Measurements from ENCODE around the gene SPC24. TPM values are rescaled to one million over a fixed set of nuclear protein-coding genes. Genes with fewer than 3 reads are reported as not detected.

SPC24 gene
- not detected for polyA plus RNA-seq

DNA sequence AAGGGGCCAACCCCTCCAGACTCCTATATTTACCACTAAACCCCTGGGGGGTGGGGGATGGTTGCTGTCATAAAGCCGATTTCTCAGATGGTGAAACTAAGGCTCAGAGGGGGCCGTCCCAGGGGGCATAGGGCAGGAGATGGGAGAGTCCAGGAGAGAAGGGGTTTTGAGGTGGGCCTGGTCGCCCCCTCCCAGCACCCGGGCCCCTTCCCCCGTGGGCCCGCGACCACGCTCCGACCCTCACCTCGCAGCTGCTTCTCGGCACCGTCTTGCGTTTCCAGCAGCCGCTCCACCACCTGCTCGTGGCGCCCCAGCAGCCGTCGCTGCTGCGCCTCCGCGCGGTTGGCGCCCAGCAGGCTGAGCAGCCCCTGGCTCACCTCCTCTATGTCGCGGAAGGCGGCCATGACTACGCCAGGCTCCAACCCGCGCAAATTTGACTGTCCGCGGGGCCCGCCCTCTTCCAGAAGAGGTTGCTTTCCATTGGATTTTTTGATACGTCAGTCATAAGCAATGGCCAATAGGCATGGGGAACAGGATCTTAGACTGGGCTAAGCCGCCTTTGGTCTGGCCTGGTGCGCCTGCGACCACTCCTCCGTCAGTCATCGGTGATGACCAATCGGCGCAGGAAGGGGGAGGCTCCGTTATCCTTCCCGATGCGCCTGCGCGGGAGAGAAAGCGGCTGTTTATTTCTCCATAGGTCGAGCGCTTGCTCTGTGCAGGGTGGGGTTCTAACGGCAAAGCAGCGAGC is at the start of gene SPC24:
Gene SPC24 (minus strand): TSS at position 410 of the 748 bp plus-strand sequence. CDS start 6 bp downstream, at position 404.
- Mint-ChIP-seq H3K9me3 (peaks cover 0 to 2% (median 2%) of the 10 kb centered on the region in 3 donors), H3K27ac (peak within 1 kb of the TSS; percentile 39 to 78 (median 64)), H3K36me3 (no peaks in the 10 kb centered on the region), H3K4me1 (peaks cover 10 to 12% (median 11%) of the 10 kb centered on the region in 3 donors), H3K27me3 (peaks cover 3% of the 10 kb centered on the region), H3K4me3 (peak within 1 kb of the TSS; percentile 81 to 95 (median 90))

DNA sequence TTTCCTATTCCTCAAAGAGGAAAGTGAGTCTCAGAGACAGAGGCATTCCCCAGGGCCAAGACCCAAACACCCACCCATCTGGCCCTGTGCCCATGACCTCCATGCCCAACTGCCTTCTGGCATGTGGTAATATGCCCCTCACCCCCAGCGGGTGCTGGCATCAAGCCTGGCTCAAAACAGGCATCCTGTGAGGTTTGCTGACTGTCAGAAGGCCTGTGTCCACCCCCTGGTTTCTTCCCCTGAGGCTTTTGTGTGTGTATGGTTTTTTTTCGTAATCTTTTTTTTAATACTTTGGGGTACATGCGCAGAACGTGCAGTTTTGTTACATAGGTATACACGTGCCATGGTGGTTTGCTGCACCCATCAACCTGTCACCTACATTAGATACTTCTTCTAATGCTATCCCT is 49.4 kb upstream of the SPC24 start:
- Mint-ChIP-seq H3K4me3 (no peak overlapping the region), H3K27ac (no peak overlapping the region), H3K27me3 (peaks cover 6% of the 10 kb centered on the region), H3K9me3 (no peaks in the 10 kb centered on the region), H3K4me1 (peaks cover 5 to 8% (median 5%) of the 10 kb centered on the region in 3 donors), H3K36me3 (no peaks in the 10 kb centered on the region)

DNA sequence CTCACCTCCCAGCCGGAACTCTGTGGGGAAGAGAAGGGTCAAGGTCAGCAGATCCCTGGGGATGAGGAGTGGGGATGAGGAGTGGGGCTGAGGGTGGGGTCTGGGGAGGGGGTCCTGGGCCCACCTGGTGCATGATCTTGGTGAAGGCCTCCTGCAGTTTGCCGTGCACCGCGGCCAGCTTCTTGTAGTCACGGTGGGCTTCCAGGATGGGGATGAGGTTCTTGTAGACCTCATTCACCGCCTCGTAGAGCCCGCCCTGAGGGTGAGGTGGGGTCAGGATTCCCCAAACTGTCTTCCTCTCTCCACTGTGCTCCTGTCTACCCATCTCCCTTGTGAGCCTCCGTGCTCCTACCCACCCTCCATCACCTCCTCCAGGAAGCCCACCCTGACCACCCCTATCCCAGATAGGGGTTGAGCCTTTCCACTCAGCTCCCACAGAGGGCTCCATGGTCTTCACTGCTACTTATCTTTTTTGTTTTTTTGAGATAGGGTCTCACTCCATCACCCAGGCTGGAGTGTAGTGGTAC is 48.6 kb upstream of the SPC24 start:
- Mint-ChIP-seq H3K4me1 (peaks cover 5 to 8% (median 5%) of the 10 kb centered on the region in 3 donors), H3K27me3 (peaks cover 6% of the 10 kb centered on the region), H3K27ac (no peak overlapping the region), H3K9me3 (no peaks in the 10 kb centered on the region), H3K36me3 (no peaks in the 10 kb centered on the region), H3K4me3 (no peak overlapping the region)

GRCh38 chr19:11203194-11204075 is 47.9 kb upstream of the SPC24 start:
- Mint-ChIP-seq H3K9me3 (no peaks in the 10 kb centered on the region), H3K4me1 (peaks cover 5 to 8% (median 5%) of the 10 kb centered on the region in 3 donors), H3K27ac (no peak overlapping the region), H3K4me3 (no peak overlapping the region), H3K27me3 (peaks cover 6% of the 10 kb centered on the region), H3K36me3 (no peaks in the 10 kb centered on the region)

- Mint-ChIP-seq H3K36me3 (no peaks in the 10 kb centered on the region), H3K4me1 (peaks cover 5 to 8% (median 7%) of the 10 kb centered on the region in 3 donors), H3K9me3 (no peaks in the 10 kb centered on the region), H3K4me3 (no peak overlapping the region), H3K27ac (no peak overlapping the region), H3K27me3 (peaks cover 8% of the 10 kb centered on the region)
These were observed 47.1 kb upstream of the SPC24 start for GRCh38 chr19:11202488-11203193.

DNA sequence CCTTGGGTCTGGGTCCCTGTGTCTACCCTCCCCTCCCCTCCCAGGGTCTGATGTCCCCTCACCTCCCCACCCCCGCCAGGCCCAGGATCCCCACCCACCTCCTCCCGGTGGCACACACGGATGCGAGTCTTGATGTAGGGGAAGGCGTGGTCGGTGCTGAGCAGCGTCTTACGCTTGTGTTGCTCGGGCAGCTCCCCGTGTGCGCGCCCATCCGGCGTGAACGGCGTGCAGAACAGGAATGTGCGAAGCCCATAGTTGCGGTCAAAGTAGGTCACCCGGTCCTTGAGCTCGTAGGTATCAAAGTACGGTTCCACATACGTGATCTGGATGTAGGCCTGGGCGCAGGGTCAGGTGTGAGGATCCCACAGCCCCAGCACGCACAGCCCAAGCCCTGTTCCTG is 46.2 kb upstream of the SPC24 start:
- Mint-ChIP-seq H3K4me1 (peaks cover 5 to 8% (median 7%) of the 10 kb centered on the region in 3 donors), H3K36me3 (no peaks in the 10 kb centered on the region), H3K4me3 (peak overlapping the region in 1 of 4 donors; percentile 23), H3K9me3 (no peaks in the 10 kb centered on the region), H3K27ac (no peak overlapping the region), H3K27me3 (peaks cover 8% of the 10 kb centered on the region)

GRCh38 chr19:11200931-11201330 is 45.3 kb upstream of the SPC24 start:
- no peak overlapping the region for H3K4me3 Mint-ChIP-seq
- H3K36me3 Mint-ChIP-seq, result no peaks in the 10 kb centered on the region
- H3K4me1 Mint-ChIP-seq, result peaks cover 3 to 10% (median 4%) of the 10 kb centered on the region in 3 donors
- H3K27me3 Mint-ChIP-seq, result peaks cover 15% of the 10 kb centered on the region
- H3K9me3 Mint-ChIP-seq, result no peaks in the 10 kb centered on the region
- H3K27ac Mint-ChIP-seq, result no peak overlapping the region

GRCh38 chr19:11200015-11200574 is 44.5 kb upstream of the SPC24 start:
- Mint-ChIP-seq H3K27me3 (peaks cover 21% of the 10 kb centered on the region), H3K36me3 (no peaks in the 10 kb centered on the region), H3K27ac (no peak overlapping the region), H3K4me1 (peaks cover 0 to 8% (median 4%) of the 10 kb centered on the region in 3 donors), H3K9me3 (no peaks in the 10 kb centered on the region), H3K4me3 (peak overlapping the region in 1 of 4 donors; percentile 23)

DNA sequence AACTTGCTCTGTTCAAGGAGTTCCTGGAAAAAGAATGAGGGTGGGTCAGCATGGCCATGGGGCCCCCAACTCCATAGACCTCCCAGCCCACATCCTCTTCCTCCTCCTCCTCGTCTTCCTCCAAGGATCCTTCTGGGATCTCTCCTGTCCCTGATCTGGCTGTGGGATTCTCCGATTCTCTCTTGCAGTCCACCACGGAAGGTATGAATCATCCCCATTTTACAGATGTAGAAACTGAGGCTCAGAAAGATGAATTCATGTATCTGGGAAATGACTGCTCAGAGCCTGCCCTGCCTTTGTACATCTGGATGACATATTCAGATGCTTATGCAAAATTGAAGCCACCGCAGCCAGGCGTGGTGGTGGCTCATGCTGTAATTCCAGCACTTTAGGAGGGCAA is 43.9 kb upstream of the SPC24 start:
- peak overlapping the region in 3 of 4 donors; percentile 17 to 25 (median 23) for H3K4me3 Mint-ChIP-seq
- H3K27ac Mint-ChIP-seq, result no peak overlapping the region

GRCh38 chr19:11198769-11199424 is 43.3 kb upstream of the SPC24 start:
- Mint-ChIP-seq H3K36me3 (no peaks in the 10 kb centered on the region), H3K4me1 (peaks cover 0 to 5% (median 4%) of the 10 kb centered on the region in 3 donors), H3K9me3 (no peaks in the 10 kb centered on the region), H3K4me3 (peak overlapping the region in 1 of 4 donors; percentile 39), H3K27me3 (peaks cover 23% of the 10 kb centered on the region), H3K27ac (no peak overlapping the region)

More for the DNA sequence above, 43.9 kb upstream of the SPC24 start:
- Mint-ChIP-seq H3K9me3 (no peaks in the 10 kb centered on the region), H3K27me3 (peaks cover 24% of the 10 kb centered on the region), H3K4me1 (peaks cover 0 to 5% (median 4%) of the 10 kb centered on the region in 3 donors), H3K36me3 (no peaks in the 10 kb centered on the region)

DNA sequence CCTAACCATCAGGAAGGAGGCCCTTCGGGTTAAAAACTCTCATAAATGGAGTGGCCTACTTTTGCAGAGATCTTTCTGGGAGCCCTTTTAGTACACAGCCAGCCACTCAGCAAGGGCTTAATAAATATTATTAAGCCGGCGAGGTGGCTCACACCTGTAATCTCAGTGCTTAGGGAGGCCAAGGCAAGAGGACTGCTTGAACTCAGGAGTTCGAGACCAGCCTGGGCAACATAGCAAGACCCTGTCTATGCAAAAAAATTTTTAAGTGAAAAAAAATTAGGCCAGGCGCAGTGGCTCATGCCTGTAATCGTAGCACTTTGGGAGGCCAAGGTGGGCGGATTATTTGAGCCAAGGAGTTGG is 42.6 kb upstream of the SPC24 start:
- peaks cover 0 to 5% (median 4%) of the 10 kb centered on the region in 3 donors for H3K4me1 Mint-ChIP-seq
- no peak overlapping the region for H3K27ac Mint-ChIP-seq
- H3K9me3 Mint-ChIP-seq, result no peaks in the 10 kb centered on the region
- no peaks in the 10 kb centered on the region for H3K36me3 Mint-ChIP-seq
- H3K4me3 Mint-ChIP-seq, result peak overlapping the region; percentile 51 to 87 (median 76)
- peaks cover 25% of the 10 kb centered on the region for H3K27me3 Mint-ChIP-seq

DNA sequence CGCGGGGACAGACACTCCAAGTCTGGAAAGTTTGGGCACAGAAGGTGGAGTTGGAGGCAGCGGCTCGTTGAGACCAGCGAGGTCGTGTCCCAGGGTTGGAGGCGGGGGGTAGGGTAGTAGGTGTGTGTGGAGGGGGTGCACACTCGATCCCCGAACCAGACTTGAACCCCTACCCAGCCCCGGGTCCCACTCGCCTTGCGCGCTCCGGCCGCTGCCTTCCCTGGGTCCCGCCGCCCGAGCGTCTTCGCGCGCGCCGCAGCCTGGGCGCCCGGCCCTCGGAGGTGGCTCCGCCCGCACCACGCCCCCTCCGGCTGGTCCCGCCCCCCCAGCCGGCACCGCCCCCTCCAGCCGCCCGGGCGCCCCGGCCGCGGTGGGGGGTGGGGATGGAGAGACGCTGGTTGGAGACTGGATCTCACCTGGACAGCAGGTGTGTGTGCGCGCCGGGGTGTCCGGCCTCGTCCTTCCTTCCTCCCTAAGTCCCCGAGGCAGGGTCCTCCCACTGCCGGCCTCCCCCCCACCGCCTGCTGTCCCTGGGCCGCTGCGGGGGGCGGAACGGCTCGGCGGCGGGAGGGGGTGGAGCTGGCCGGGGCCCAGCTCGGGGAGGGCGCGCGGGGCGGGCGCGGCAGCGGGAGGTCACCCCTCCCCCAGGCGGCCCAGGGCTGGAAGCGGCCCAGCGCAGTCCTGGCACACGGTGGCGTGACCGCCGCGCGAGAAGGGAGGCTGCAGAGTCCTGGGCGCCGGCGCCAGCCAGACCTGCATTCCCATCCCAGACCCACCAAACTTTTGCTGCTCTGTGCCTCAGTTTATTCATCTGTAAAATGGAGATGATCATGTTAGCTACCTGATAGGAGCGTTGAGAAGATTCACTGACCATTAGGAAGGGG is 42.0 kb upstream of the SPC24 start, which contains the start of gene KANK2:
Gene KANK2 (minus strand): TSS at position 255 of the 884 bp plus-strand sequence. CDS start 3,034 bp downstream, outside the sequence.
- Mint-ChIP-seq H3K4me1 (peaks cover 0 to 5% (median 4%) of the 10 kb centered on the region in 3 donors), H3K36me3 (no peaks in the 10 kb centered on the region), H3K9me3 (no peaks in the 10 kb centered on the region), H3K27me3 (peaks cover 25% of the 10 kb centered on the region), H3K4me3 (peak within 1 kb of the TSS; percentile 62 to 87 (median 76)), H3K27ac (peak within 1 kb of the TSS in 1 of 3 donors; percentile 65)
